K562 (cell line): ENCODE results near the gene MTHFD2. TPM values are rescaled to one million over a fixed set of nuclear protein-coding genes. Genes with fewer than 3 reads are reported as not detected.

Experiments used
- CREB5 ChIP-seq: fragments of 250-450 bp; sonication (Bioruptor Pico); IDR thresholded peaks from 2 replicates; pipeline ENCODE4 v1.5.0; 2020; ENCODE audit warnings: mild to moderate bottlenecking
- DEAF1 ChIP-seq: fragments of 450-650 bp; formaldehyde crosslinking; IDR thresholded peaks from 2 replicates; pipeline ENCODE4 v1.4.0; 2020; ENCODE audit warnings: mild to moderate bottlenecking, moderate library complexity
- DPF2 ChIP-seq: fragments of 450-650 bp; IDR thresholded peaks from 2 replicates; pipeline ENCODE4 v1.6.1; 2016
- FUS ChIP-seq: fragments of 200-400 bp; formaldehyde crosslinking; optimal IDR thresholded peaks from 2 replicates; pipeline ENCODE3; 2017; ENCODE audit warnings: low read depth, low read length
- GATAD2B ChIP-seq: fragments of 450-650 bp; IDR thresholded peaks from 2 replicates; pipeline ENCODE4 v1.6.1; 2017; ENCODE audit warnings: mild to moderate bottlenecking, borderline replicate concordance
- HDAC3 ChIP-seq: fragments of 450-650 bp; IDR thresholded peaks from 2 replicates; pipeline ENCODE4 v1.6.1; 2018; ENCODE audit warnings: borderline replicate concordance, mild to moderate bottlenecking, moderate library complexity; ENCODE audit not compliant: partially characterized antibody
- HDGF ChIP-seq: fragments of 450-650 bp; IDR thresholded peaks from 2 replicates; pipeline ENCODE4 v1.6.1; 2016
- HEY1 ChIP-seq: fragments of 250-450 bp; sonication (Bioruptor Pico); IDR thresholded peaks from 2 replicates; pipeline ENCODE4 v1.5.0; 2020; ENCODE audit warnings: mild to moderate bottlenecking, moderate library complexity, borderline replicate concordance
- IRF2 ChIP-seq: sonication (generic); formaldehyde crosslinking; IDR thresholded peaks from 2 replicates; pipeline ENCODE4 v1.8.1; 2022; ENCODE audit warnings: mild to moderate bottlenecking, missing genetic modification reagents
- JUNB ChIP-seq: fragments of 450-650 bp; formaldehyde crosslinking; conservative IDR thresholded peaks from 2 replicates; pipeline ENCODE4 v1.4.0; 2020; ENCODE audit warnings: mild to moderate bottlenecking
- KLF13 ChIP-seq: fragments of 450-650 bp; IDR thresholded peaks from 2 replicates; pipeline ENCODE4 v1.6.1; 2016; ENCODE audit warnings: missing genetic modification characterization, low read depth, mild to moderate bottlenecking, missing compliant biosample characterization, moderate library complexity, borderline replicate concordance
- MBD1 ChIP-seq: fragments of 250-450 bp; sonication (Bioruptor Pico); IDR thresholded peaks from 2 replicates; pipeline ENCODE4 v1.8.0; 2022; ENCODE audit warnings: inconsistent platforms
- MCM2 ChIP-seq: fragments of 450-650 bp; IDR thresholded peaks from 2 replicates; pipeline ENCODE4 v1.6.1; 2017; ENCODE audit warnings: low read depth, mild to moderate bottlenecking
- MYNN ChIP-seq, 2 experiments: sonication (generic); formaldehyde crosslinking in 1 of 2; IDR thresholded peaks; 2 replicates each; pipeline versions ENCODE4 v1.5.0 to v1.6.1; 2016 to 2020; ENCODE audit warnings: antibody characterized with exemption in 1 of 2, missing genetic modification reagents in 1 of 2
- RAD21 ChIP-seq, 2 experiments: fragments of 250-450 bp in 1 of 2; fragments of 450-650 bp in 1 of 2; sonication (Bioruptor Pico) in 1 of 2; formaldehyde crosslinking in 1 of 2; IDR thresholded peaks in 1 of 2; conservative IDR thresholded peaks in 1 of 2; 2 replicates each; pipeline versions ENCODE4 v1.4.0 to v1.8.0; 2020 to 2022; ENCODE audit warnings: mild to moderate bottlenecking in 2 of 2, moderate library complexity in 1 of 2
- SMAD4 ChIP-seq: fragments of 250-450 bp; sonication (Bioruptor Pico); conservative IDR thresholded peaks from 2 replicates; pipeline ENCODE4 v1.8.0; 2021; ENCODE audit warnings: inconsistent platforms, mild to moderate bottlenecking, moderate library complexity
- SRSF1 ChIP-seq: fragments of 200-400 bp; formaldehyde crosslinking; IDR thresholded peaks from 2 replicates; pipeline ENCODE4 v1.6.1; 2017; ENCODE audit warnings: mild to moderate bottlenecking, low read depth, low read length, moderate library complexity
- TAL1 ChIP-seq: fragments of 450-650 bp; IDR thresholded peaks from 2 replicates; pipeline ENCODE4 v1.6.1; 2016; ENCODE audit warnings: mild to moderate bottlenecking
- ZBTB2 ChIP-seq: fragments of 450-650 bp; IDR thresholded peaks from 2 replicates; pipeline ENCODE4 v1.6.1; 2016; ENCODE audit warnings: antibody characterized with exemption
- ZBTB8A ChIP-seq: fragments of 450-650 bp; IDR thresholded peaks from 2 replicates; pipeline ENCODE4 v1.6.1; 2018; ENCODE audit warnings: mild to moderate bottlenecking, moderate library complexity; ENCODE audit not compliant: partially characterized antibody
- ZFP1 ChIP-seq: fragments of 450-650 bp; formaldehyde crosslinking; IDR thresholded peaks from 2 replicates; pipeline ENCODE4 v1.4.0; 2020; ENCODE audit warnings: mild to moderate bottlenecking, mixed read lengths
- ZKSCAN3 ChIP-seq: fragments of 250-450 bp; sonication (Bioruptor Pico); IDR thresholded peaks from 2 replicates; pipeline ENCODE4 v1.4.0; 2020
- ZNF12 ChIP-seq: sonication (generic); formaldehyde crosslinking; IDR thresholded peaks from 2 replicates; pipeline ENCODE4 v1.4.0; 2020; ENCODE audit warnings: mild to moderate bottlenecking, missing genetic modification reagents
- ZNF324 ChIP-seq: fragments of 250-450 bp; sonication (Bioruptor Pico); IDR thresholded peaks from 2 replicates; pipeline ENCODE4 v1.4.0; 2020; ENCODE audit warnings: mild to moderate bottlenecking
- ZNF584 ChIP-seq: fragments of 200-800 bp; sonication (Bioruptor generic); IDR thresholded peaks from 2 replicates; pipeline ENCODE4 v1.6.1; 2016; ENCODE audit warnings: low read depth, mild to moderate bottlenecking, missing genetic modification characterization, missing compliant biosample characterization
- polyA plus RNA-seq, 8 experiments: library from polyadenylated mRNA; depleted of rRNA in 4 of 8; stranded (reverse) in 5 of 8; unstranded in 3 of 8; fragments of >200 nt; fragmentation: Nextera tagmentation in 2 of 8; fragmentation: Illumina TruSeq in 1 of 8; extraction: Ambion mirVana in 2 of 8; extraction: Trizol in 1 of 8; gene quantifications; 2 replicates each; pipeline versions ENCODE4 v1.2.1 to v1.2.3, GENCODE V29; 2011 to 2014; ENCODE audit warnings: inconsistent platforms in 1 of 8, missing spikeins in 1 of 8
- total RNA-seq, 7 experiments: library from RNA; depleted of rRNA in 6 of 7; stranded (reverse); fragments of >200 nt in 6 of 7; fragmentation: Illumina TruSeq in 2 of 7; extraction: Trizol in 2 of 7; gene quantifications; 2 replicates each; pipeline versions ENCODE4 v1.2.1 to v1.2.3, GENCODE V29; 2011 to 2021; ENCODE audit warnings: low replicate concordance in 1 of 7

Gene MTHFD2
- total and polyA plus RNA-seq, 9 of the 15 experiments (the other 6 are each of a cell fraction or from before 2014, with no cell fraction given), result 113 to 520 (median 234) TPM

- TF ChIP-seq MYNN (IDR thresholded peaks at IDR 0.05), result no peak
- TF ChIP-seq MYNN (CRISPR knock-in tag; IDR thresholded peaks at IDR 0.05), result no peak
- TF ChIP-seq HDGF, result no peak
- TF ChIP-seq ZFP1 (CRISPR knock-in tag), result no peak
- no peak for TF ChIP-seq ZBTB2
- no peak for TF ChIP-seq DEAF1 (CRISPR knock-in tag)
- TF ChIP-seq IRF2, result no peak
- no peak for TF ChIP-seq JUNB (CRISPR knock-in tag)
- TF ChIP-seq HEY1 (CRISPR knock-in tag), result no peak
- 0 out of 2 replicates have a peak, but pooled peaks have one; percentile 24 for TF ChIP-seq SMAD4 (CRISPR knock-in tag)
- no peak for TF ChIP-seq ZNF324
- TF ChIP-seq ZBTB8A, result no peak
- no peak for TF ChIP-seq FUS
- TF ChIP-seq TAL1, result no peak
- peak; percentile 53; the same call in 1 of the 2 replicates for TF ChIP-seq MBD1 (CRISPR knock-in tag)
- TF ChIP-seq ZNF584 (CRISPR knock-in tag), result 0 out of 2 replicates have a peak, but pooled peaks have one; percentile 50
- no peak for TF ChIP-seq RAD21 (CRISPR knock-in tag; conservative IDR thresholded peaks at IDR 0.05 in 1 of 2, IDR thresholded peaks at IDR 0.05 in 1 of 2)
- TF ChIP-seq ZNF12, result no peak
- TF ChIP-seq HDAC3, result no peak
- TF ChIP-seq DPF2, result peak; percentile 75
- no peak for TF ChIP-seq MCM2
- no peak for TF ChIP-seq GATAD2B
- TF ChIP-seq KLF13 (tag), result no peak
- TF ChIP-seq CREB5 (CRISPR knock-in tag), result no peak
- no peak for TF ChIP-seq ZKSCAN3 (CRISPR knock-in tag)
- TF ChIP-seq SRSF1, result no peak
Observed at GRCh38 chr2:74162951-74163350, 35.5 kb upstream of the MTHFD2 start (continued).
